Inflammatory macrophage treated with lipopolysaccharide for 4 hours (primary cell): Measurements from ENCODE around the gene CFHR2.

ENCODE experiments used
- DNase-seq: peaks from one replicate; pipeline ENCODE4 v3.0.0-alpha.2; 2020

The CFHR2 gene

GRCh38 chr1:197003132-197003531, 59.6 kb downstream of the CFHR2 start:
- no peak for DNase-seq

- DNase-seq, result no peak
These were observed 65.3 kb downstream of the CFHR2 start for GRCh38 chr1:197008861-197009260.
